Activated CD4-positive, alpha-beta T cell treated with anti-CD3 and anti-CD28 coated beads, Interleukin-2, amount 10 ng/mL, durations not matched to agents 7 days and 5 days (primary cell): ENCODE data around the gene PI4KB. TPM values are rescaled to one million over a fixed set of nuclear protein-coding genes. Genes with fewer than 3 reads are reported as not detected.

Experiments used
- CTCF ChIA-PET: fragments of 350-600 bp; sonication (Branson Sonifier 250); formaldehyde crosslinking; loops from one replicate; lab custom pipeline; 2021; ENCODE audit warnings: antibody characterized with exemption; lab: Charles Lee
- POLR2A ChIA-PET: fragments of 350-600 bp; sonication (Branson Sonifier 250); formaldehyde crosslinking; loops from one replicate; lab custom pipeline; 2021; ENCODE audit warnings: antibody characterized with exemption; lab: Charles Lee
- DNase-seq: peaks from one replicate; pipeline ENCODE4 v3.0.0-alpha.2; 2020
- H3K27ac Mint-ChIP-seq: one replicate; pipeline ENCODE4 v1.8.0; 2021; ENCODE audit warnings: mild to moderate bottlenecking, moderate library complexity, mixed read lengths
- H3K27me3 Mint-ChIP-seq: one replicate; pipeline ENCODE4 v1.8.0; 2021; ENCODE audit warnings: mixed read lengths
- H3K36me3 Mint-ChIP-seq: one replicate; pipeline ENCODE4 v1.8.0; 2021; ENCODE audit warnings: low read depth, mixed read lengths
- H3K4me1 Mint-ChIP-seq: one replicate; pipeline ENCODE4 v1.8.0; 2021; ENCODE audit warnings: mixed read lengths
- H3K4me3 Mint-ChIP-seq: one replicate; pipeline ENCODE4 v1.8.0; 2021; ENCODE audit warnings: mild to moderate bottlenecking, moderate library complexity, mixed read lengths
- H3K9me3 Mint-ChIP-seq: one replicate; pipeline ENCODE4 v1.8.0; 2021; ENCODE audit warnings: mixed read lengths
- total RNA-seq, 2 experiments: library from RNA; stranded (reverse); gene quantifications; one replicate each; pipeline ENCODE4 v1.2.3, GENCODE V29; 2021

PI4KB gene
- total RNA-seq, 2 experiments from 2014 or later: 62.8 to 69.5 TPM

- peaks cover 58% of the 10 kb centered on the region for H3K36me3 Mint-ChIP-seq
- peaks cover 27% of the 10 kb centered on the region for H3K4me1 Mint-ChIP-seq
- POLR2A ChIA-PET: interaction anchor here (0.5 kb wide), 1 partner anchor 10 kb away, joined by 3 read pairs; no protein-coding TSS in a partner anchor
These were observed 11.5 kb downstream of the PI4KB start for GRCh38 chr1:151315565-151316235.

DNA sequence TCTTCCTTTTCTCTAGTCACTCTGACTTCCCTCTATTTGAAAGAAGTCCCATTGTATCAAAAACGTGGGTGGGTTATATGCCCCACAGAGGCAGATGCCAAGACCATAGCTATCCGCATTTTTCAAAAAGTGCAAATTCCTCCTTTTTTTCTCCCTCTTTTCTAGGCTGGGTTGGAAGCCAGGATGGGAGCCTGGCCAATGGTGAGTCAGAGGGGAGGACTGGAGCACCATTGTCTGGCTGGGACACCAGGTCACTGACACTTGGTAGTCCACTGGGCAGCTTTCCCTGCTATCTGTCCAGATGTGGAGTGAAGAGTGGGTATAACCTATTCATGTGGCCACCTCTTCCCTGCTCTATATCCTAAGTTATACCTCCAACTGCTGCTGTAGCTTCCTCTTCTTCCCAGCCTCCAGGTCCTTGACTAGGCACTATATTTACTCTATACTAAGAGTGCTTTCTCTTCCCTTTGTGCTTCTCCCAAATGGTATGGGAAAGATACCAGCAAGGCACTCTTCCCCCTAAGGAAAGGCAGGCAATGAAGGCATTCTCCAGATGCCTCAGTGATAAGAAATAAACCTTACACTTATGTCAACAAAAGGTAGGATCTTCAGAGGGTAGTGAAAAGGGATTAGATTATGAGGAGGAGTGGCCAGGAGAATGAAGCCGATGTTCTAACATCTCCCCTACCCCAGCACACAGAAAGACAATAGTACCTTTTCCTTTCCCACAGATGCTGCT lies 12.9 kb downstream of the PI4KB start:
- DNase-seq: no peak
- ChIA-PET CTCF (interaction anchor here (0.9 to 5.7 kb wide), 4 partner anchors 10 to 94 kb away, joined by 3 to 50 read pairs (median 8); partner anchors contain the start of gene PI4KB), POLR2A (no interaction called here)
- Mint-ChIP-seq H3K27ac (no peak overlapping the region), H3K4me1 (peaks cover 23% of the 10 kb centered on the region), H3K36me3 (peaks cover 48% of the 10 kb centered on the region), H3K9me3 (no peaks in the 10 kb centered on the region), H3K27me3 (no peaks in the 10 kb centered on the region), H3K4me3 (no peak overlapping the region)

More at GRCh38 chr1:151315565-151316235, 11.5 kb downstream of the PI4KB start:
- H3K27ac Mint-ChIP-seq: peak overlapping the region; percentile 63
- CTCF ChIA-PET: interaction anchor here (2.5 to 4.0 kb wide), 2 partner anchors 11 to 25 kb away, joined by 8 to 21 read pairs; partner anchors contain the start of gene PI4KB
- no peaks in the 10 kb centered on the region for H3K27me3 Mint-ChIP-seq
- no peaks in the 10 kb centered on the region for H3K9me3 Mint-ChIP-seq
- no peak for DNase-seq
- H3K4me3 Mint-ChIP-seq: no peak overlapping the region

- no peaks in the 10 kb centered on the region for H3K9me3 Mint-ChIP-seq
- peaks cover 47% of the 10 kb centered on the region for H3K36me3 Mint-ChIP-seq
- ChIA-PET POLR2A (no interaction called here), CTCF (interaction anchor here (1.3 to 5.7 kb wide), 3 partner anchors 11 to 27 kb away, joined by 3 to 50 read pairs (median 12); partner anchors contain the start of gene PI4KB)
- H3K27ac Mint-ChIP-seq: no peak overlapping the region
- peaks cover 23% of the 10 kb centered on the region for H3K4me1 Mint-ChIP-seq
- H3K27me3 Mint-ChIP-seq: no peaks in the 10 kb centered on the region
- no peak overlapping the region for H3K4me3 Mint-ChIP-seq
- DNase-seq: no peak
These were observed 13.7 kb downstream of the PI4KB start for GRCh38 chr1:151313501-151313900.

GRCh38 chr1:151312826-151313225 lies 14.4 kb downstream of the PI4KB start:
- CTCF ChIA-PET: interaction anchor here (0.9 to 5.7 kb wide), 6 partner anchors 9 to 32 kb away, joined by 3 to 50 read pairs (median 8); partner anchors contain the start of genes PI4KB and ZNF687
- no peak for DNase-seq
- Mint-ChIP-seq H3K36me3 (peaks cover 47% of the 10 kb centered on the region), H3K4me3 (no peak overlapping the region), H3K9me3 (no peaks in the 10 kb centered on the region), H3K27me3 (no peaks in the 10 kb centered on the region), H3K4me1 (peaks cover 23% of the 10 kb centered on the region), H3K27ac (no peak overlapping the region)
- POLR2A ChIA-PET: interaction anchor here (0.6 kb wide), 1 partner anchor 96 kb away, joined by 3 read pairs; no protein-coding TSS in a partner anchor

DNA sequence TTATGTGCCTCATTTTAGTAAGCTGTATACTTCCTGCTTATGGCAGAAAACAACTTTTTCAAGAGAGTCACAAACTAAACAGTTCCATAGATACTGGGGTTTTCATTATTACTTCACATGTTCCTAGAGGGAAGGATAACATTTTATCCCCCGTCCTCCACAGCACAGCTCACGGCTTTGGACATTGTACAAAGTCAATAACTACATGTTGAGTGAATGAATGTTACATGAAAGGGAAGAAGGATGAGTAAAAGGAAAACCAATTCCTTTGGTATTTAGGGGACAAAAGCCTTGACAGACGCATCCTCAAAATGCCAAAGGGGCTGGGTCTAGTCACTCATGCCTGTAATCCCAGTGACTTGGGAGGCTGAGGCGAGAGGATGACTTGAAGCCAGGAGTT lies 14.8 kb downstream of the PI4KB start:
- H3K4me1 Mint-ChIP-seq: peaks cover 23% of the 10 kb centered on the region
- H3K27ac Mint-ChIP-seq: no peak overlapping the region
- no peak overlapping the region for H3K4me3 Mint-ChIP-seq
- no peaks in the 10 kb centered on the region for H3K9me3 Mint-ChIP-seq
- no peaks in the 10 kb centered on the region for H3K27me3 Mint-ChIP-seq
- no peak for DNase-seq
- ChIA-PET POLR2A (interaction anchor here (0.6 to 1.5 kb wide), 2 partner anchors 31 to 95 kb away, joined by 3 to 4 read pairs; partner anchors contain the start of gene ZNF687), CTCF (interaction anchor here (0.9 to 5.7 kb wide), 7 partner anchors 9 to 57 kb away, joined by 3 to 50 read pairs (median 7); partner anchors contain the start of genes PI4KB and ZNF687)
- H3K36me3 Mint-ChIP-seq: peaks cover 48% of the 10 kb centered on the region

DNA sequence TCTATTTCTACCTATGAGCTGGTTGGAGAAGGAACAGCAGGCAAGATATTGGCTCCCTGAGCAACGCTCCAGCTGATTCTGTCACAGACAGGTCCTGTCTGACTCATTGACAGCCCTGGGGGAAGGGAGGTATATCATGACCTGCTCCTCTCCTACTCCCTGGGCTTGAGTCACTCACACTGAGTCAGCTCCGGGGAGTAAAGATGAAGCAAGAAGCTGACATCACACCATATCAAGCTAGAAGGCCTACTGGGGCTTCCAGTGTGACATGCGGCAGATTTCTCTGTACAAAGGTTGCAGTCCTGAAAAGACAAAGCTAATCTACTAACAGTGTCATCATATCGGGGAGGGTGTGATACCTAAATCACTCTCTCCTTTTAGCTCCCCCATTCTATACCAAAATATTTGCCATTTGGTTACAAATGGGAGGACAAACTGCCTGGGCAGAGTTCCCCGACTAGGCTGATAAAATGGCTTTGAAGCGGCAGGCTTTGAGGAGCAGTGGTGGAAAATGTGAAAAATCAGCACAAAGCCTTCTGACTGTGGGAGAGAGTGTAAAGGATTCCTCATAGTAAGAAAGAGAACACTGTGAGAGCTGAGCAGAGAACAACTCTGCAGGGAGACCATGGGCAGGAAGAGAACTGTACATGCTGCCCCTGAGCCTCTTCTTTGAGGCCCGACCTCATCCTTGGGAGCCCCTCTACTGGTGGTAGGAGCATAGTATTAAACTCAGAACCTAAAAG lies 15.5 kb downstream of the PI4KB start:
- Mint-ChIP-seq H3K27me3 (no peaks in the 10 kb centered on the region), H3K9me3 (no peaks in the 10 kb centered on the region), H3K27ac (peak overlapping the region; percentile 7), H3K4me3 (no peak overlapping the region), H3K4me1 (peaks cover 23% of the 10 kb centered on the region), H3K36me3 (peaks cover 52% of the 10 kb centered on the region)
- ChIA-PET POLR2A (interaction anchor here (0.5 to 1.5 kb wide), 3 partner anchors 30 to 262 kb away, joined by 3 to 12 read pairs (median 4); partner anchors contain the start of gene ZNF687), CTCF (interaction anchor here (0.9 to 5.7 kb wide), 12 partner anchors 8 to 60 kb away, joined by 3 to 50 read pairs (median 4); partner anchors contain the start of genes PI4KB and ZNF687)
- peak; percentile 45 for DNase-seq

DNA sequence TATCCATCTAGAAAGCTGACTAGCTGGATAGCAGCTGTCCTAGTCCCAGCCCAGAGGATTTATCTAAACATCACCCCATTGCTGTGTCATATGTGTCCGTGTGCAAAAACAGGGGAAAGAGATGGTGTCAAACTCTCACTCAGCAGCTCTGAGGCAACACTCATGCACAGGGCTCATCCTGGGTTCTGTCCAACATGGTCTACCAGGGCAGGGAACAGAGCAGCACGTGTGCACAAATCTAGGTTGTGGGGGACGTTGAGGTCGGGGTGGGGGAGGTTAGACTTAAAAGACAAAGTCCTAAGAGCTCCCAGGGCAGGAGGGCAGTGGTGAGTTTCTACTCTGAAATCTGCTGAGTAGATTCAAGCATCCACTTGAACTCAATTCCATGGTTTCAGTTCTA lies 16.2 kb downstream of the PI4KB start:
- H3K27ac Mint-ChIP-seq: no peak overlapping the region
- POLR2A ChIA-PET: interaction anchor here (1.5 kb wide), 1 partner anchor 30 kb away, joined by 4 read pairs; the partner anchor contains the start of gene ZNF687
- no peaks in the 10 kb centered on the region for H3K27me3 Mint-ChIP-seq
- no peaks in the 10 kb centered on the region for H3K9me3 Mint-ChIP-seq
- H3K4me1 Mint-ChIP-seq: peaks cover 23% of the 10 kb centered on the region
- CTCF ChIA-PET: interaction anchor here (0.9 to 5.7 kb wide), 10 partner anchors 10 to 59 kb away, joined by 3 to 50 read pairs (median 6); partner anchors contain the start of genes PI4KB and ZNF687
- peaks cover 53% of the 10 kb centered on the region for H3K36me3 Mint-ChIP-seq
- no peak for DNase-seq
- no peak overlapping the region for H3K4me3 Mint-ChIP-seq

DNA sequence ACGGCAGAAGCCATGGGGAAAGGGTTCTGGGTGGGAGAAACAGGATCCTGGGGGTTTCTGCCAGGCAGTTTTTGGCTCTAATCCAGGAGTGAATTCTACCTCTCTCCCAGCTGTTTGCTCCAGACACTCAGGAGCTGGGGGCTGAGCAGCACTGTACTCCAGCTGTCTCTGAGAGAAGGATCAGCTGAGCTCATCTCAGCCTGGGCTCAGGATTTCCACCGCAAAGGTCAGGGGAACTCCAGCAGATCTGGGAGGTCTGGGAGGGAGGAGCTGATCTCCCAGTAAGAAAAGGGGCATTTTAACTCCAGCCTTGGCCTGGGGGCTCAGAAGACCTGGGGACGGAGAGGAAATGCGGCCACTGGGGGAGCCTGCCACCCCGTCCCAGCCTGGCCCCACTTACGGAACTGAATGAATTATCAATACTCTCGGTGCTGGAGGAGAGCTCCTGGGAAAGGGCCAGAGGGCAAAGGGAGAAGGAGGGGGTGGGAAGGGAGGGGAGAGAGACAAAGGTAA lies 17.3 kb downstream of the PI4KB start:
- ChIA-PET POLR2A (no interaction called here), CTCF (interaction anchor here (0.6 to 5.7 kb wide), 6 partner anchors 9 to 185 kb away, joined by 3 to 50 read pairs (median 7); partner anchors contain the start of gene PI4KB)
- Mint-ChIP-seq H3K36me3 (peaks cover 53% of the 10 kb centered on the region), H3K4me1 (peaks cover 23% of the 10 kb centered on the region), H3K4me3 (no peak overlapping the region), H3K9me3 (no peaks in the 10 kb centered on the region), H3K27ac (no peak overlapping the region), H3K27me3 (no peaks in the 10 kb centered on the region)
- no peak for DNase-seq

DNA sequence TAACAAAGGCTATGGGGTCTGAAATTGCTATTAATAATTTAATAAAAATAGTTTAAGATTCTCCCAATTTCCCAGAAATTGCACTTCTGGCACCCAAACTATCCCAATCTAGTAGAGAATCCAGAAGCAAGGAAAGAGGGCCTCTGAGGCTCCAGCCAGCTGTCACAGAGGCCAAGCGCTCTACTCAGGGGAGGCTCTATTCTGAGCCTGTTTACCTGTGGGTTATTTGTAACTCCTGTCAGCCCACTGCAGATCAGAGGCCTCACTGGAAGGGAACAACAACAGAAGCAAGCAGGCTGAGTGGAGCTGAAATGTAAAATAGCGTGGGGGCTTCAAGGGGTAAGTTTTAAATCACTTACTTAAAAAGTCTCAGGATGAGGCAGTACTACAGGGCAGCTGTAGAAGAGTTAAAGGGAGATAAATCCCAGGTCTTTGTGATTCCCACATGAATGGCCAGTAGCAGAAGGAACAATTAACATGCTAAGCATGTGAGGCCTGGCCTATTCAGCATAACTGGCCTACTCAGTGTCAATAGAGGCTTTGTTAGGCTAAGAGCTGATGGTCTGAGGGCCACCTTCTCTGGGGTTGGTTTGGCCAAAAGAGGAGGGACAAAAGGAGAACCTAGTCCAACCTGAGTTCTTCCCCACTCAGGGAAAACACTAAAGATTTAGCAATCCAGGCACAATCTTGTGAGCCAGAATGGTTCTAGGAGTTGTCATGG lies 32.3 kb downstream of the PI4KB start:
- ChIA-PET CTCF (interaction anchor here (1.4 to 2.8 kb wide), 3 partner anchors 9 to 46 kb away, joined by 3 to 9 read pairs (median 4); no protein-coding TSS in a partner anchor), POLR2A (interaction anchor here (0.5 kb wide), 1 partner anchor 10 kb away, joined by 3 read pairs; no protein-coding TSS in a partner anchor)
- no peak overlapping the region for H3K4me3 Mint-ChIP-seq
- DNase-seq: no peak
- H3K27ac Mint-ChIP-seq: no peak overlapping the region
- H3K27me3 Mint-ChIP-seq: no peaks in the 10 kb centered on the region
- H3K4me1 Mint-ChIP-seq: no peaks in the 10 kb centered on the region
- H3K36me3 Mint-ChIP-seq: peaks cover 53% of the 10 kb centered on the region
- no peaks in the 10 kb centered on the region for H3K9me3 Mint-ChIP-seq

DNA sequence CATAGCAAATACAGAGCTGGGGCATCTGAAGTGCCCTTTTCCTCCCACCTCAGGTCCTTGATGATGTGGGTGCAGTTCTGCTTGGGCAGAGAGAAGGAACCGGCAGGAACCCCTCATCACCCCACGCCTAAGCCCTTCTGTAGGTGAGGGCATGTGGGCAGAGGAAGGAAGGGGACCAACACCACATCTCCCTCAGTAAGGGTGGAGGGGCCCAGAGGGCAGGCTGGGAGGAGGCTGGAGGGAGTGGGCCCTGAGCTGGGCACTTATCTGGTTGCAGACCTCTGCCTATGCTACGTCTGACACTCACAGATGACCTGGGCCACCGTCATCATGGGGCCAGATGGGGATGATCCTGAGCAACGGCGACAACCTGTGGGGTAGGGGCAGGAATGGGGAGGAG lies 34.1 kb downstream of the PI4KB start:
- peaks cover 50% of the 10 kb centered on the region for H3K36me3 Mint-ChIP-seq
- POLR2A ChIA-PET: no interaction called here

More for the DNA sequence above, 34.1 kb downstream of the PI4KB start:
- Mint-ChIP-seq H3K4me3 (no peak overlapping the region), H3K27me3 (no peaks in the 10 kb centered on the region), H3K9me3 (no peaks in the 10 kb centered on the region), H3K27ac (peak overlapping the region; percentile 6), H3K4me1 (peaks cover 6% of the 10 kb centered on the region)
- no peak for DNase-seq
- CTCF ChIA-PET: interaction anchor here (0.6 to 2.1 kb wide), 4 partner anchors 8 to 55 kb away, joined by 4 to 6 read pairs (median 4); no protein-coding TSS in a partner anchor
